Upper lobe of left lung (tissue), 4 donors: ENCODE results near the gene EVI2A.

Experiments used
- EP300 ChIP-seq, 4 donors: sonication (generic); formaldehyde crosslinking; IDR thresholded peaks; one replicate each; pipeline ENCODE4 v1.5.1; 2017; ENCODE audit warnings: antibody characterized with exemption in 4 of 4, control low read depth in 2 of 4
- POLR2A ChIP-seq, 4 donors: fragments of 450-650 bp; IDR thresholded peaks; one replicate each; pipeline ENCODE4 v1.5.1; 2016 to 2017; ENCODE audit warnings: antibody characterized with exemption in 4 of 4, mild to moderate bottlenecking in 2 of 4
- POLR2AphosphoS5 ChIP-seq, 2 donors: sonication (generic); formaldehyde crosslinking; IDR thresholded peaks; one replicate each; pipeline ENCODE4 v1.5.1; 2017; ENCODE audit warnings: antibody characterized with exemption in 2 of 2
- TF ChIP-seq, protein P1 (sequence below), 6 experiments: fragments of 450-650 bp in 4 of 6; fragments of 200-600 bp in 2 of 6; sonication (generic) in 2 of 6; IDR thresholded peaks; one replicate each; pipeline ENCODE4 v1.5.1; 2016 to 2019; ENCODE audit warnings: antibody characterized with exemption in 6 of 6

GRCh38 chr17:31310886-31311285, 10.5 kb downstream of the EVI2A start:
- no peak for TF ChIP-seq POLR2A (IDR thresholded peaks at IDR 0.05)
- TF ChIP-seq POLR2AphosphoS5 (IDR thresholded peaks at IDR 0.05): no peak
- TF ChIP-seq, protein P1, sequence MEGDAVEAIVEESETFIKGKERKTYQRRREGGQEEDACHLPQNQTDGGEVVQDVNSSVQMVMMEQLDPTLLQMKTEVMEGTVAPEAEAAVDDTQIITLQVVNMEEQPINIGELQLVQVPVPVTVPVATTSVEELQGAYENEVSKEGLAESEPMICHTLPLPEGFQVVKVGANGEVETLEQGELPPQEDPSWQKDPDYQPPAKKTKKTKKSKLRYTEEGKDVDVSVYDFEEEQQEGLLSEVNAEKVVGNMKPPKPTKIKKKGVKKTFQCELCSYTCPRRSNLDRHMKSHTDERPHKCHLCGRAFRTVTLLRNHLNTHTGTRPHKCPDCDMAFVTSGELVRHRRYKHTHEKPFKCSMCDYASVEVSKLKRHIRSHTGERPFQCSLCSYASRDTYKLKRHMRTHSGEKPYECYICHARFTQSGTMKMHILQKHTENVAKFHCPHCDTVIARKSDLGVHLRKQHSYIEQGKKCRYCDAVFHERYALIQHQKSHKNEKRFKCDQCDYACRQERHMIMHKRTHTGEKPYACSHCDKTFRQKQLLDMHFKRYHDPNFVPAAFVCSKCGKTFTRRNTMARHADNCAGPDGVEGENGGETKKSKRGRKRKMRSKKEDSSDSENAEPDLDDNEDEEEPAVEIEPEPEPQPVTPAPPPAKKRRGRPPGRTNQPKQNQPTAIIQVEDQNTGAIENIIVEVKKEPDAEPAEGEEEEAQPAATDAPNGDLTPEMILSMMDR (IDR thresholded peaks at IDR 0.05): no peak
- TF ChIP-seq EP300 (IDR thresholded peaks at IDR 0.05): no peak
